GM13976 (cell line): ENCODE results near the gene EP400.
"Not testable (repeated sequence)": the region's sequence is repeated elsewhere in the genome, so short reads cannot be mapped to it uniquely, and the experiment has no call there.

Experiments
- DNase-seq: peaks from one replicate; pipeline ENCODE4 v3.0.0; 2012; ENCODE audit warnings: low spot score
- in situ Hi-C: fragments of 300-500 bp; cut with MboI; formaldehyde crosslinking; loops from one replicate; pipeline ENCODE4 v1.12.0; 2022; ENCODE audit warnings: low sequenced_read_pairs, mixed read lengths, inconsistent platforms; ENCODE audit not compliant: unreplicated experiment
- TF ChIP-seq, protein P1 (sequence below): IDR thresholded peaks from 2 replicates; pipeline ENCODE4 v1.5.1; 2012; ENCODE audit warnings: borderline replicate concordance, mild to moderate bottlenecking; ENCODE audit not compliant: insufficient read depth; ENCODE audit errors: extremely low read depth, missing control alignments, control extremely low read depth

The EP400 gene

GRCh38 chr12:131950182-131950913 is 606 bp downstream of the EP400 start:
- TF ChIP-seq, protein P1, sequence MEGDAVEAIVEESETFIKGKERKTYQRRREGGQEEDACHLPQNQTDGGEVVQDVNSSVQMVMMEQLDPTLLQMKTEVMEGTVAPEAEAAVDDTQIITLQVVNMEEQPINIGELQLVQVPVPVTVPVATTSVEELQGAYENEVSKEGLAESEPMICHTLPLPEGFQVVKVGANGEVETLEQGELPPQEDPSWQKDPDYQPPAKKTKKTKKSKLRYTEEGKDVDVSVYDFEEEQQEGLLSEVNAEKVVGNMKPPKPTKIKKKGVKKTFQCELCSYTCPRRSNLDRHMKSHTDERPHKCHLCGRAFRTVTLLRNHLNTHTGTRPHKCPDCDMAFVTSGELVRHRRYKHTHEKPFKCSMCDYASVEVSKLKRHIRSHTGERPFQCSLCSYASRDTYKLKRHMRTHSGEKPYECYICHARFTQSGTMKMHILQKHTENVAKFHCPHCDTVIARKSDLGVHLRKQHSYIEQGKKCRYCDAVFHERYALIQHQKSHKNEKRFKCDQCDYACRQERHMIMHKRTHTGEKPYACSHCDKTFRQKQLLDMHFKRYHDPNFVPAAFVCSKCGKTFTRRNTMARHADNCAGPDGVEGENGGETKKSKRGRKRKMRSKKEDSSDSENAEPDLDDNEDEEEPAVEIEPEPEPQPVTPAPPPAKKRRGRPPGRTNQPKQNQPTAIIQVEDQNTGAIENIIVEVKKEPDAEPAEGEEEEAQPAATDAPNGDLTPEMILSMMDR = no peak
- in situ Hi-C loops = no loop called here
- peak; percentile 55 for DNase-seq

DNA sequence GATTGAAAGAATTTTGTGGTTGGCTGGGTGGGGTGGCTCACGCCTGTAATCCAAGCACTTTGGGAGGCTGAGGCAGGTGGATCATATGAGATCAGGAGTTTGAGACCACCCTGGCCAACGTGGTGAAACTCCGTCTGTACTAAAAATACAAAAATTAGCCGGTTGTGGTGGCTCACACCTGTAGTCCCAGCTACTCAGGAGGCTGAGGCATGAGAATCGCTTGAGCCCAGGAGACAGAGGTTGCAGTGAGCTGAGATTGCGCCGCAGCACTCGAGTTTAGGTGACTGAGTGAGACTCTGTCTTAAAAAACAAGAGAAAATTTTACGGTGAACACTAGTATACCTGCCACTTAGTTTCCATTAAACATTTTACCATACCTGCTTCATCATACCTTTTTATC is 4.1 kb downstream of the EP400 start:
- DNase-seq, in situ Hi-C loops: not testable (repeated sequence)

- DNase-seq, in situ Hi-C loops: not testable (repeated sequence)
Measured at GRCh38 chr12:131954460-131954859, 4.7 kb downstream of the EP400 start.

GRCh38 chr12:131959116-131959515 is 9.4 kb downstream of the EP400 start:
- DNase-seq = no peak
- TF ChIP-seq, protein P1 = no peak
- in situ Hi-C loops = no loop called here

- no peak for DNase-seq
- TF ChIP-seq, protein P1 = no peak
Measured at GRCh38 chr12:131959641-131960589, 10.2 kb downstream of the EP400 start.

DNA sequence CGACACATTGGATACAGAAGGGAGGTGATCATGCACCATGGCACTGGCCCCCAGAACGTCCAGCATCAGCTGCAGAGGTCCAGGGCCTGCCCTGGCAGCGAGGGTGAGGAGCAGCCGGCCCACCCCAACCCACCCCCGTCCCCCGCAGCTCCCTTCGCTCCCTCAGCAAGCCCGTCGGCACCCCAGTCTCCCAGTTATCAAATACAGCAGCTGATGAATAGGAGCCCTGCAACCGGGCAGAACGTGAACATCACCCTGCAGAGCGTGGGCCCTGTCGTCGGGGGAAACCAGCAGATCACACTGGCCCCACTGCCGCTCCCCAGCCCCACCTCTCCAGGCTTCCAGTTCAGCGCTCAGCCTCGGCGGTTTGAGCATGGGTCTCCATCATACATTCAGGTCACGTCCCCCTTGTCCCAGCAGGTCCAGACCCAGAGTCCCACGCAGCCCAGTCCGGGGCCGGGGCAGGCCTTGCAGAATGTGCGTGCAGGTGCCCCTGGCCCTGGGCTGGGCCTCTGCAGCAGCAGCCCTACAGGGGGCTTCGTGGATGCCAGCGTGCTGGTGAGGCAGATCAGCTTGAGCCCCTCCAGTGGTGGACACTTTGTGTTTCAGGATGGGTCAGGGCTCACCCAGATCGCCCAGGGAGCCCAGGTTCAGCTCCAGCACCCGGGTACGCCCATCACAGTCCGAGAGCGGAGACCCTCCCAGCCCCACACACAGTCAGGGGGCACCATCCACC is 11.0 kb downstream of the EP400 start:
- in situ Hi-C loops, DNase-seq: not testable (repeated sequence)

More at GRCh38 chr12:131959641-131960589, 10.2 kb downstream of the EP400 start:
- in situ Hi-C loops = no loop called here

DNA sequence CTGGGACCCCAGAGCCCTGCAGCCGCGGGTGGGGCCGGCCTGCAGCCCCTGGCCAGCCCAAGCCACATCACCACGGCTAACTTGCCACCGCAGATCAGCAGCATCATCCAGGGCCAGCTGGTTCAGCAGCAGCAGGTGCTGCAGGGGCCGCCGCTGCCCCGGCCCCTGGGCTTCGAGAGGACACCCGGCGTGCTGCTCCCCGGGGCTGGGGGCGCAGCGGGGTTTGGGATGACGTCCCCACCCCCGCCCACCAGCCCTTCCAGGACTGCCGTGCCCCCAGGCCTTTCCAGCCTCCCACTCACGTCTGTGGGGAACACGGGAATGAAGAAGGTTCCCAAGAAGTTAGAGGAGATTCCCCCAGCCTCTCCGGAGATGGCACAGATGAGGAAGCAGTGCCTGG is 11.6 kb downstream of the EP400 start:
- in situ Hi-C loops, DNase-seq: not testable (repeated sequence)

DNA sequence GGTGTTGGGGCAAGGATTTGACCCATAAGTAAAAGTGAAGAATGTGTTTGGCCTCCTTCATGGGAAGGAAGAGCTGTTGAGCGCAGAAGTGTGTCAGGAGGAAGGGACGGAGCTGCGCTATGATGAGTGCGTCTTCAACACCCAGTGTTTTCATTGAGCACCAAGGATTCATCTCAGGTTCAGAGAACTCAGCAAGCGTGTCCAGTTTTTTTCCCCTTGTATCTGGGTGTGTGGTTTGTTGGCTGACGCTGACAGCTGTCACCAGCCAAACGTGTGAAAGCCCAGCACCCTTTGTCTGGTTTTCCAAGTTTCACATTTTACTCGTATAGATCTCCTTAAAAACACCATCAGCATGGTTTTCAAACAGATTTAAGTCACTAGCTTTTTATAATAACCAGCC is 12.3 kb downstream of the EP400 start:
- in situ Hi-C loops = no loop called here

More for the DNA sequence above, 12.3 kb downstream of the EP400 start:
- DNase-seq = no peak
- TF ChIP-seq, protein P1 = no peak
